ENCODE measurements around the gene NCR1.
A peak's percentile ranks its signal among the peaks of the same experiment; 100 is the strongest.
"Not testable (repeated sequence)": the region's sequence is repeated elsewhere in the genome, so short reads cannot be mapped to it uniquely, and the experiment has no call there.

The NCR1 gene

GRCh38 chr19:54899646-54900045 lies 6.3 kb upstream of the NCR1 start:
- H2BK120ac ChIP-seq (ENCODE audit: low read depth, low read length): peak overlapping the region; percentile 73
- H3K9ac ChIP-seq (ENCODE audit: low read length); H3K56ac ChIP-seq (ENCODE audit: low read length); H4K8ac ChIP-seq (ENCODE audit: low read depth, low read length); DNase-seq; H3K36me3 ChIP-seq (ENCODE audit: control insufficient read depth, insufficient read depth, low read length); H3K4me3 ChIP-seq (ENCODE audit: low read length); H2AK5ac ChIP-seq (ENCODE audit: low read length); H3K79me1 ChIP-seq (ENCODE audit: low read length); H3K79me2 ChIP-seq (ENCODE audit: control insufficient read depth, insufficient read depth, low read length); H3K4me2 ChIP-seq (ENCODE audit: low read length); H3K23ac ChIP-seq (ENCODE audit: low read length); H2BK15ac ChIP-seq (replicated peaks; ENCODE audit: low read depth); H2BK5ac ChIP-seq (ENCODE audit: low read length); H3K4me1 ChIP-seq (ENCODE audit: control insufficient read depth, low read depth, low read length); H3K27me3 ChIP-seq (ENCODE audit: insufficient read depth, low read length, poor library complexity); H4K5ac ChIP-seq (ENCODE audit: low read length): not testable (repeated sequence)
- WGBS (ENCODE audit: extremely low coverage, insufficient coverage, low lambda C conversion rate): no CpG with 5 or more reads among the region's 9 CpGs
- peak overlapping the region; percentile 48 for H3K27ac ChIP-seq (ENCODE audit: low read depth, low read length)
- H3K4ac ChIP-seq (ENCODE audit: low read depth, low read length): peak overlapping the region; percentile 52
- peak overlapping the region; percentile 80 for H3K18ac ChIP-seq (ENCODE audit: low read length)

- WGBS (ENCODE audit: extremely low coverage, insufficient coverage, low lambda C conversion rate): no CpG with 5 or more reads among the region's 8 CpGs
Measured at GRCh38 chr19:54901153-54901552, 4.8 kb upstream of the NCR1 start.

DNA sequence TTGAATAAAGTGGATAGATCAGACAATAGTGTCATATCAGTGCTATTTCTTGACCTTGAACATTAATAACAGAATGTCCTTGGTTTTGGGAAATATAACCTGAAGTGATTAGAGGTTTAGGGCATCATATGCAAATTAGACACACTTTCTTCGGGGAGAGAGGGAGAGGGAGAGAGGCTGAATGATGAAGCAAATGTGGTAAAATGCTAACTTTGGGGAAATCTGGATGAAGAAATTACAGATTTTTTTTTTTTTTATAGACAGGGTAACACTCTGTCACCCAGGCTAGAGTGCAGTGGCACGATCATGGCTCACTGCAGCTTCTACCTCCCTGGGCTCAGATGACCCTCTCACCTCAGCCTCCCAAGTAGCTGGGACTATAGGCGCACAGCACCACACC lies 3.9 kb upstream of the NCR1 start:
- Histone ChIP-seq H3K4me3 (ENCODE audit: low read length) (no peak overlapping the region), H2AK5ac (ENCODE audit: low read length) (no peak overlapping the region), H3K4me2 (ENCODE audit: low read length) (no peak overlapping the region), H3K79me2 (ENCODE audit: control insufficient read depth, insufficient read depth, low read length) (no peaks in the 10 kb centered on the region), H3K4me1 (ENCODE audit: control insufficient read depth, low read depth, low read length) (peaks cover 4% of the 10 kb centered on the region), H3K36me3 (ENCODE audit: control insufficient read depth, insufficient read depth, low read length) (no peaks in the 10 kb centered on the region), H3K18ac (ENCODE audit: low read length) (no peak overlapping the region), H4K8ac (ENCODE audit: low read depth, low read length) (no peak overlapping the region), H3K9ac (ENCODE audit: low read length) (no peak overlapping the region), H3K27ac (ENCODE audit: low read depth, low read length) (no peak overlapping the region), H2BK15ac (replicated peaks; ENCODE audit: low read depth) (no peak overlapping the region), H3K23ac (ENCODE audit: low read length) (no peak overlapping the region), H3K56ac (ENCODE audit: low read length) (no peak overlapping the region), H2BK120ac (ENCODE audit: low read depth, low read length) (no peak overlapping the region), H3K27me3 (ENCODE audit: insufficient read depth, low read length, poor library complexity) (no peaks in the 10 kb centered on the region), H2BK5ac (ENCODE audit: low read length) (no peak overlapping the region), H3K4ac (ENCODE audit: low read depth, low read length) (no peak overlapping the region), H4K5ac (ENCODE audit: low read length) (no peak overlapping the region), H3K79me1 (ENCODE audit: low read length) (no peaks in the 10 kb centered on the region)
- no peak for DNase-seq
- WGBS (ENCODE audit: extremely low coverage, insufficient coverage, low lambda C conversion rate): no CpG with 5 or more reads among the region's 3 CpGs

More at GRCh38 chr19:54901153-54901552, 4.8 kb upstream of the NCR1 start:
- not testable (repeated sequence) for H2BK5ac ChIP-seq (ENCODE audit: low read length); H2AK5ac ChIP-seq (ENCODE audit: low read length); H3K4me3 ChIP-seq (ENCODE audit: low read length); H4K5ac ChIP-seq (ENCODE audit: low read length); H4K8ac ChIP-seq (ENCODE audit: low read depth, low read length); DNase-seq; H2BK15ac ChIP-seq (replicated peaks; ENCODE audit: low read depth); H3K56ac ChIP-seq (ENCODE audit: low read length); H3K27ac ChIP-seq (ENCODE audit: low read depth, low read length); H3K36me3 ChIP-seq (ENCODE audit: control insufficient read depth, insufficient read depth, low read length); H3K9ac ChIP-seq (ENCODE audit: low read length); H3K23ac ChIP-seq (ENCODE audit: low read length); H3K4me1 ChIP-seq (ENCODE audit: control insufficient read depth, low read depth, low read length); H3K79me2 ChIP-seq (ENCODE audit: control insufficient read depth, insufficient read depth, low read length); H3K79me1 ChIP-seq (ENCODE audit: low read length); H3K4me2 ChIP-seq (ENCODE audit: low read length); H3K4ac ChIP-seq (ENCODE audit: low read depth, low read length); H3K18ac ChIP-seq (ENCODE audit: low read length); H3K27me3 ChIP-seq (ENCODE audit: insufficient read depth, low read length, poor library complexity)
- H2BK120ac ChIP-seq (ENCODE audit: low read depth, low read length): peak overlapping the region; percentile 88

GRCh38 chr19:54903303-54903702 lies 2.6 kb upstream of the NCR1 start:
- H2BK120ac ChIP-seq (ENCODE audit: low read depth, low read length): no peak overlapping the region
- no peak overlapping the region for H3K4ac ChIP-seq (ENCODE audit: low read depth, low read length)
- H3K36me3 ChIP-seq (ENCODE audit: control insufficient read depth, insufficient read depth, low read length): no peaks in the 10 kb centered on the region
- WGBS (ENCODE audit: extremely low coverage, insufficient coverage, low lambda C conversion rate): no CpG with 5 or more reads among the region's 6 CpGs
- H3K9ac ChIP-seq (ENCODE audit: low read length): no peak overlapping the region
- H3K79me2 ChIP-seq (ENCODE audit: control insufficient read depth, insufficient read depth, low read length): no peaks in the 10 kb centered on the region
- no peak overlapping the region for H3K23ac ChIP-seq (ENCODE audit: low read length)
- no peak overlapping the region for H3K56ac ChIP-seq (ENCODE audit: low read length)
- no peaks in the 10 kb centered on the region for H3K79me1 ChIP-seq (ENCODE audit: low read length)
- no peak overlapping the region for H2AK5ac ChIP-seq (ENCODE audit: low read length)
- peaks cover 4% of the 10 kb centered on the region for H3K4me1 ChIP-seq (ENCODE audit: control insufficient read depth, low read depth, low read length)
- H4K5ac ChIP-seq (ENCODE audit: low read length): no peak overlapping the region
- no peak overlapping the region for H3K4me2 ChIP-seq (ENCODE audit: low read length)
- no peak overlapping the region for H2BK15ac ChIP-seq (replicated peaks; ENCODE audit: low read depth)
- H3K27ac ChIP-seq (ENCODE audit: low read depth, low read length): no peak overlapping the region
- H2BK5ac ChIP-seq (ENCODE audit: low read length): no peak overlapping the region
- no peak for DNase-seq
- no peak overlapping the region for H3K4me3 ChIP-seq (ENCODE audit: low read length)
- H4K8ac ChIP-seq (ENCODE audit: low read depth, low read length): no peak overlapping the region
- H3K18ac ChIP-seq (ENCODE audit: low read length): no peak overlapping the region
- no peaks in the 10 kb centered on the region for H3K27me3 ChIP-seq (ENCODE audit: insufficient read depth, low read length, poor library complexity)

DNA sequence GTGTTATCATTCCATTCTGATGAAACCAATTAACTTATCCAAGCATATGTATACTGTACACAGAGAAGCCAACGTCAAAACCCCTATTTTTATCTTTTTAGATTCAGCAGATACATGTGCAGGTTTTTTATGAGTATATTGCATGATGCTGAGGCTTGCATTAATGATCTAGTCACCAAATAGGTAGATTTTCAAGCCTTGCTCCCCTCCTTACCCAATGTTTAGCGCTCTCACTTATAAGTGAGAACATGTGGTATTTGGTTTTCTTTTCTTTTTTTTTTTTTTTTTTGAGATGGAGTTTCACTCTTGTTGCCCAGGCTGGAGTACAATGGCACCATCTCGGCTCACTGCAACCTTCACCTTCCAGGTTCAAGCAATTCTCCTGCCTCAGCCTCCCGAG lies 1.7 kb upstream of the NCR1 start:
- H3K4me3 ChIP-seq (ENCODE audit: low read length): not testable (repeated sequence)

DNA sequence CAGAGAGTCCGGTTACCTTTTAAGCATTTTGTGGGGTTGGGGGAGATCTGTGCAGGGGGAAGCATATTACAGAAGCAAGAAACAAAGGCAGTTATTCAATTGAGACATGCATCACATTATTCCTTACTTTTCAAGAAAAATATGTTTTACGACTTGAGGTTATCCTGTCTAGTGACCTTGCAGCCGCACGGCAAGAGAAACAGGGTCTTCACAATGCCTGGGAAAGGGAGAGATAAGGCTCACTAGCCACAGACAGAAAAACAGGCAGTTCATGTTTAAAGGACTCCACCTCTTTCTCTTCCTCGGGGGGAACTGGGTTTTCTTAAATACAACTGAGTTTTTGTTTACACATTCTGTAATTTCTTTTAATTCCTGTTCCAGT lies 536 bp upstream of the NCR1 start:
- H3K4me2 ChIP-seq (ENCODE audit: low read length): no peak overlapping the region
- H3K23ac ChIP-seq (ENCODE audit: low read length): no peak overlapping the region
- no peak overlapping the region for H3K56ac ChIP-seq (ENCODE audit: low read length)
- H3K18ac ChIP-seq (ENCODE audit: low read length): peak overlapping the region; percentile 36
- H2BK15ac ChIP-seq (replicated peaks; ENCODE audit: low read depth): no peak overlapping the region
- DNase-seq: no peak
- H3K79me2 ChIP-seq (ENCODE audit: control insufficient read depth, insufficient read depth, low read length): no peaks in the 10 kb centered on the region
- H3K4me1 ChIP-seq (ENCODE audit: control insufficient read depth, low read depth, low read length): peaks cover 4% of the 10 kb centered on the region
- no peaks in the 10 kb centered on the region for H3K36me3 ChIP-seq (ENCODE audit: control insufficient read depth, insufficient read depth, low read length)
- H2BK120ac ChIP-seq (ENCODE audit: low read depth, low read length): no peak overlapping the region
- H2AK5ac ChIP-seq (ENCODE audit: low read length): no peak overlapping the region
- H3K27ac ChIP-seq (ENCODE audit: low read depth, low read length): no peak overlapping the region
- no peak overlapping the region for H2BK5ac ChIP-seq (ENCODE audit: low read length)
- no CpG with 5 or more reads among the region's 5 CpGs for WGBS (ENCODE audit: extremely low coverage, insufficient coverage, low lambda C conversion rate)
- H3K4ac ChIP-seq (ENCODE audit: low read depth, low read length): no peak overlapping the region
- H4K5ac ChIP-seq (ENCODE audit: low read length): no peak overlapping the region
- no peaks in the 10 kb centered on the region for H3K27me3 ChIP-seq (ENCODE audit: insufficient read depth, low read length, poor library complexity)
- H3K9ac ChIP-seq (ENCODE audit: low read length): no peak overlapping the region
- no peak overlapping the region for H4K8ac ChIP-seq (ENCODE audit: low read depth, low read length)
- H3K4me3 ChIP-seq (ENCODE audit: low read length): no peak overlapping the region
- no peaks in the 10 kb centered on the region for H3K79me1 ChIP-seq (ENCODE audit: low read length)

More for the DNA sequence above, 1.7 kb upstream of the NCR1 start:
- DNase-seq; H3K23ac ChIP-seq (ENCODE audit: low read length); H4K5ac ChIP-seq (ENCODE audit: low read length); H3K36me3 ChIP-seq (ENCODE audit: control insufficient read depth, insufficient read depth, low read length); H3K79me1 ChIP-seq (ENCODE audit: low read length); H3K27ac ChIP-seq (ENCODE audit: low read depth, low read length); H3K4me2 ChIP-seq (ENCODE audit: low read length); H3K79me2 ChIP-seq (ENCODE audit: control insufficient read depth, insufficient read depth, low read length); H3K56ac ChIP-seq (ENCODE audit: low read length); H3K9ac ChIP-seq (ENCODE audit: low read length); H3K4me1 ChIP-seq (ENCODE audit: control insufficient read depth, low read depth, low read length); H2AK5ac ChIP-seq (ENCODE audit: low read length); H2BK120ac ChIP-seq (ENCODE audit: low read depth, low read length); H2BK15ac ChIP-seq (replicated peaks; ENCODE audit: low read depth); H3K27me3 ChIP-seq (ENCODE audit: insufficient read depth, low read length, poor library complexity); H2BK5ac ChIP-seq (ENCODE audit: low read length); H3K18ac ChIP-seq (ENCODE audit: low read length); H3K4ac ChIP-seq (ENCODE audit: low read depth, low read length); H4K8ac ChIP-seq (ENCODE audit: low read depth, low read length): not testable (repeated sequence)
- no CpG with 5 or more reads among the region's 4 CpGs for WGBS (ENCODE audit: extremely low coverage, insufficient coverage, low lambda C conversion rate)

Data from mesendoderm (in vitro differentiated cells).